Right cardiac atrium (tissue), 5 donors: ENCODE data around the gene CHP2. TPM values are rescaled to one million over a fixed set of nuclear protein-coding genes. Genes with fewer than 3 reads are reported as not detected.
A peak's percentile ranks its signal among the peaks of the same experiment; 100 is the strongest.

Experiments
- ATAC-seq, 2 donors: fragments of 200-7000 bp; cut with Tn5 transposase; one replicate each; pipeline versions ENCODE4 v1.8.0 to v1.9.1; 2020; ENCODE audit warnings: moderate library complexity in 2 of 2, mild to moderate bottlenecking in 1 of 2
- DNase-seq, 3 donors: peaks; one replicate each; pipeline ENCODE4 v3.0.0-alpha.2; 2020
- H3K27ac ChIP-seq: one replicate; pipeline ENCODE4 v1.5.1; 2013; ENCODE audit warnings: mild to moderate bottlenecking, low read length, control low read depth, moderate library complexity
- H3K27me3 ChIP-seq: one replicate; pipeline ENCODE4 v1.6.1; 2013; ENCODE audit not compliant: control insufficient read depth, insufficient read depth
- H3K4me1 ChIP-seq: one replicate; pipeline ENCODE4 v1.6.1; 2013; ENCODE audit warnings: low read length; ENCODE audit not compliant: control insufficient read depth, insufficient read depth
- H3K4me3 ChIP-seq: one replicate; pipeline ENCODE4 v1.5.1; 2013; ENCODE audit warnings: low read length, control low read depth
- H3K9me3 ChIP-seq: one replicate; pipeline ENCODE4 v1.6.1; 2013; ENCODE audit warnings: low read length; ENCODE audit not compliant: control insufficient read depth
- whole genome bisulfite sequencing: extraction: QIAGEN DNeasy Blood & Tissue Kit; methylation state at CpG from one replicate; pipeline ENCODE4 v1.1.7; 2013; 5-methylcytosine and 5-hydroxymethylcytosine counted together
- intact Hi-C, 4 donors: fragments of 100-400 bp; cut with DNase I; formaldehyde crosslinking; loops; one replicate each; pipeline versions ENCODE4 v1.11.0 to v1.14.0; 2022 to 2023
- polyA plus RNA-seq: library from polyadenylated mRNA; stranded (reverse); fragments of 200-250 nt; gene quantifications from one replicate; pipeline ENCODE4 v1.2.3, GENCODE V29; 2013
- total RNA-seq, 4 donors: library from RNA; stranded (reverse); fragmentation: NEBNext Ultra II Directional; extraction: Animal tissue kit (Norgen Biotek cat#: 25700); gene quantifications; one replicate each; pipeline ENCODE4 v1.2.1, GENCODE V29; 2021
- donor health status: healthy with polysubstance abuse.
- donor health status: DM: no; HTN: yes; CAD: no.
- donor health status: DM: no; HTN: no; CAD: no.
- donor health status: DM: no; HTN: yes; CAD: no; lungs with severe emphysema.
- donor health status: DM: yes; HTN: yes; CAD: no.

CHP2 gene
- total and polyA plus RNA-seq, 5 donors: 0.07 TPM; not detected in 4

- no peak overlapping the region for H3K27ac ChIP-seq
- intact Hi-C loops: no loop called here
Measured at GRCh38 chr16:23781176-23781575, 26.4 kb downstream of the CHP2 start.

GRCh38 chr16:23784811-23785447, 30.1 kb downstream of the CHP2 start:
- no peak for DNase-seq
- ATAC-seq: no peak
- Histone ChIP-seq H3K27ac (no peak overlapping the region), H3K4me1 (no peaks in the 10 kb centered on the region), H3K9me3 (no peaks in the 10 kb centered on the region), H3K27me3 (no peaks in the 10 kb centered on the region), H3K4me3 (no peak overlapping the region)
- WGBS: 78% methylated on average over 4 of the region's 4 CpGs
- intact Hi-C loops: no loop called here

More at GRCh38 chr16:23781176-23781575, 26.4 kb downstream of the CHP2 start:
- Histone ChIP-seq H3K27me3 (no peaks in the 10 kb centered on the region), H3K9me3 (no peaks in the 10 kb centered on the region), H3K4me1 (no peaks in the 10 kb centered on the region), H3K4me3 (no peak overlapping the region)
- ATAC-seq (no peak), DNase-seq (no peak)
- WGBS: 76% methylated on average over 1 of the region's 1 CpG

- no peak for DNase-seq
- 86% methylated on average over 4 of the region's 4 CpGs for WGBS
- Histone ChIP-seq H3K4me1 (no peaks in the 10 kb centered on the region), H3K9me3 (no peaks in the 10 kb centered on the region), H3K4me3 (no peak overlapping the region), H3K27me3 (no peaks in the 10 kb centered on the region), H3K27ac (no peak overlapping the region)
- ATAC-seq: no peak
- intact Hi-C loops: no loop called here
Measured at GRCh38 chr16:23785842-23786241, 31.0 kb downstream of the CHP2 start.

GRCh38 chr16:23786964-23787561, 32.2 kb downstream of the CHP2 start:
- no peak overlapping the region for H3K4me3 ChIP-seq
- intact Hi-C loops: no loop called here
- no peaks in the 10 kb centered on the region for H3K27me3 ChIP-seq
- ATAC-seq (no peak), DNase-seq (no peak)
- no peak overlapping the region for H3K27ac ChIP-seq
- H3K4me1 ChIP-seq: no peaks in the 10 kb centered on the region
- H3K9me3 ChIP-seq: no peaks in the 10 kb centered on the region
- WGBS: 29% methylated on average over 6 of the region's 6 CpGs

- intact Hi-C loops: no loop called here
- WGBS: 59% methylated on average over 3 of the region's 3 CpGs
Measured at GRCh38 chr16:23788685-23789084, 33.9 kb downstream of the CHP2 start.

DNA sequence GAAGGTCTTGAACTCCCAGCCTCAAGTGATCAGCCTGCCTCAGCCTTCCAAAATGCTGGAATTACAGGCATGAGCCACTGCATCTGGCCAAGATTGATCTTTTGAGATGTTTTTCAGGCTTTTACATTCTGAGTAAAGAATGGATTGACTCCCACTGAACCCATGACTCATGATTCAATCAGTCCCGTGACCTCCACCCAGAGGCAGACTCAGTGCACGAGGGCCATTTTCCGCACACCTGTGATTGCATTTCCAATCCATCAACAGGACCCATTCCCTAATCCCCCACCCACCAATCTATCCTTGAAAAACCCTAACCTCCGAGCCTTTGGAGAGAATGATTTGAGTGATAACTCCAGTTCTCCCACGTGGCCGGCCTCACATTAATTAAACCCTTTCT, 40.6 kb downstream of the CHP2 start:
- intact Hi-C loops: loop anchor here in 1 of 4 donors (10.0 kb wide), 1 partner anchor 239 kb away; no protein-coding TSS in a partner anchor
- no peak for DNase-seq
- no peak for ATAC-seq
- no peaks in the 10 kb centered on the region for H3K9me3 ChIP-seq
- H3K27ac ChIP-seq: no peak overlapping the region
- no peaks in the 10 kb centered on the region for H3K27me3 ChIP-seq
- WGBS: 79% methylated on average over 6 of the region's 6 CpGs
- no peak overlapping the region for H3K4me3 ChIP-seq
- no peaks in the 10 kb centered on the region for H3K4me1 ChIP-seq

More at GRCh38 chr16:23788685-23789084, 33.9 kb downstream of the CHP2 start:
- Histone ChIP-seq H3K27me3 (no peaks in the 10 kb centered on the region), H3K4me3 (no peak overlapping the region), H3K4me1 (no peaks in the 10 kb centered on the region), H3K9me3 (no peaks in the 10 kb centered on the region), H3K27ac (no peak overlapping the region)
- no peak for ATAC-seq
- no peak for DNase-seq

DNA sequence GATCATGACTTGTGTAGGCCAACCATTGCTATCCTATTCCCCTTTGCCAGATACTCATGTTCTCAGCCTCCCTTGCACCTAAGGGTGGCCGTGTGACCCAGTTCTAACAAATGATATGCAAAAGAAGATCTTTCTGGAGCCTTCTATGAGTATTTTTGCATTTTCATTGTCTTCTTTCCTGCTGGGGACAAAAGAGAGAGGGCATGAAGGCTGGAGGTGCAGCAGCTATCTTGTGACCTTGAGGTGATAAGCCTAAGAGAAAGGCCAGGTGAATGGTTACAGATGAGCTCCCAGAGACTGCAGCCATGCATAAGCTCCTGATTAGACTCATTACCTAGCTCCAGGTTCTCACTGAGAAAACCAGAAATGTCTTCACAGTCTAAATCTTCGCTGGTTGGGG, 42.1 kb downstream of the CHP2 start:
- Histone ChIP-seq H3K27me3 (no peaks in the 10 kb centered on the region), H3K27ac (no peak overlapping the region), H3K4me3 (no peak overlapping the region), H3K4me1 (no peaks in the 10 kb centered on the region), H3K9me3 (no peaks in the 10 kb centered on the region)
- intact Hi-C loops: loop anchor here in 1 of 4 donors (10.0 kb wide), 1 partner anchor 238 kb away; no protein-coding TSS in a partner anchor
- no peak for DNase-seq
- 82% methylated on average over 2 of the region's 2 CpGs for WGBS
- ATAC-seq: no peak

DNA sequence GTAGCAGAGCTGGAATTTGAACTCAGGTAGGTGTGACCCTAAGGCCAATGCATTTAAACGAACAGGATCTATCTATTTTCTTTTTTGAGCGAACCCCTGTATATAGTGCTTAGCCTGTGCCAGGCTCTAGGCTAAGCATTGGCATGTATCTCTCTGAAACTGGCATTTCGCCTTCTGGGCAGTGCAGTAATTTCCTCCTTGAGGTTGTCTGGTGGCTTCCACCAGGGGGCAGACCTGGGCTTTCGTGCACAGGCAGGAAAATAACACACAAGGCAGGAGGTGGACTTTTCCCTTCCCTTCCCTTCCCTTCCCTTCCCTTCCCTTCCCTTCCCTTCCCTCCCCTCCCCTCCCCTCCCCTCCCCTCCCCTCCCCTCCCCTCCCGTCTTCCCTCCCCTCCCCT, 46.6 kb downstream of the CHP2 start:
- DNase-seq: peak; percentile 67 to 85 (median 83)
- Histone ChIP-seq H3K27me3 (no peaks in the 10 kb centered on the region), H3K4me1 (no peaks in the 10 kb centered on the region), H3K4me3 (no peak overlapping the region), H3K9me3 (no peaks in the 10 kb centered on the region), H3K27ac (no peak overlapping the region)
- WGBS: 15% methylated on average over 4 of the region's 5 CpGs
- ATAC-seq: peak; percentile 57 to 78
- intact Hi-C loops: loop anchor here in 3 of 4 donors (5.0 to 10.0 kb wide), 4 partner anchors 206 to 236 kb away; no protein-coding TSS in a partner anchor

GRCh38 chr16:23802776-23803175, 48.0 kb downstream of the CHP2 start:
- no peaks in the 10 kb centered on the region for H3K27me3 ChIP-seq
- no peak overlapping the region for H3K27ac ChIP-seq
- H3K4me3 ChIP-seq: no peak overlapping the region
- ATAC-seq (no peak), DNase-seq (no peak)
- H3K9me3 ChIP-seq: no peaks in the 10 kb centered on the region
- no peaks in the 10 kb centered on the region for H3K4me1 ChIP-seq
- WGBS: 48% methylated on average over 2 of the region's 2 CpGs
- intact Hi-C loops: loop anchor here in 3 of 4 donors (5.0 to 10.0 kb wide), 4 partner anchors 205 to 235 kb away; no protein-coding TSS in a partner anchor

DNA sequence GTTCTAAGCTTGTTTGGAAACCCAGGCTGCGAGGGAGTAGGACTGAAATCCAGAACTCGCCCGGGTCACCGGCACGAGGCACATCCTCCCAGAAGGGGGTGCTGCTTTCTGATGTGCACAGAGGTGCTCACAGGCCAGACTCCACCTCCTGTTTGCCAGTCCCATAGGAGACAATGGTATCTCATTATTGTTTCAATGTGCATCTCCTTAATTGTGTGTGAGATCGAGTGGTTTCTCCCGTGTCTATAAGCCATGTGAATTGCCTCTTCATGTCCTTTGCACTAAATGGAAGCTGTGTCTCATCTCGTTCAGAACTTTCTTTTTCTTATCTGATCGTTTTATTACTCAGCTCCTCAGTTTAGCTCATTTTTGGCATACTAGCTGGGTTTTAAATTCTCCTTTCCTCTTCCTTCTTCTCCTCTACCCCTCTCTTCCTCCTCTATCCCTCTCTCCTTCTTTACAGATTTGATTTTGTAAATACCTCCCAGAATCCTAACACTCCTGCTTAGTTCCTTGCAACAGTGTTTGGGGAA, 48.8 kb downstream of the CHP2 start:
- Histone ChIP-seq H3K27me3 (no peaks in the 10 kb centered on the region), H3K4me1 (no peaks in the 10 kb centered on the region), H3K9me3 (no peaks in the 10 kb centered on the region), H3K4me3 (no peak overlapping the region), H3K27ac (no peak overlapping the region)
- intact Hi-C loops: loop anchor here in 3 of 4 donors (5.0 to 10.0 kb wide), 4 partner anchors 204 to 234 kb away; no protein-coding TSS in a partner anchor
- DNase-seq (peak; percentile 52 to 70 (median 65)), ATAC-seq (peak in 1 of 2 donors; percentile 78)
- WGBS: 9% methylated on average over 9 of the region's 9 CpGs

GRCh38 chr16:23807028-23807427, 52.2 kb downstream of the CHP2 start:
- intact Hi-C loops: loop anchor here in 2 of 4 donors (10.0 kb wide), 2 partner anchors 208 to 228 kb away; no protein-coding TSS in a partner anchor
- WGBS: 38% methylated on average over 1 of the region's 1 CpG
- DNase-seq: peak in 1 of 3 donors; percentile 65
- Histone ChIP-seq H3K27ac (no peak overlapping the region), H3K4me3 (no peak overlapping the region), H3K9me3 (no peaks in the 10 kb centered on the region), H3K27me3 (no peaks in the 10 kb centered on the region), H3K4me1 (no peaks in the 10 kb centered on the region)
- ATAC-seq: peak in 1 of 2 donors; percentile 33
